Esophagus muscularis mucosa (tissue), 4 donors: ENCODE data around the gene TAMALIN. TPM values are rescaled to one million over a fixed set of nuclear protein-coding genes. Genes with fewer than 3 reads are reported as not detected.
A peak's percentile ranks its signal among the peaks of the same experiment; 100 is the strongest.

ENCODE experiments used
- DNase-seq: peaks from one replicate; pipeline ENCODE4 v3.0.0-alpha.2; 2017; ENCODE audit errors: extremely low spot score
- H3K27ac ChIP-seq, 4 donors: fragments of 200-600 bp; sonication (generic); replicated peaks in 1 of 4; 1 replicate in 3 of 4; 2 replicates in 1 of 4; pipeline ENCODE4 v1.5.1; 2016 to 2019; ENCODE audit warnings: mild to moderate bottlenecking in 1 of 4
- H3K27me3 ChIP-seq, 4 donors: fragments of 200-600 bp; sonication (generic); one replicate each; pipeline versions ENCODE4 v1.5.1 to v1.6.0; 2016 to 2019
- H3K36me3 ChIP-seq, 4 donors: fragments of 200-600 bp; sonication (generic); one replicate each; pipeline ENCODE4 v1.5.1; 2016 to 2019
- H3K4me1 ChIP-seq, 4 donors: fragments of 200-600 bp; sonication (generic); one replicate each; pipeline ENCODE4 v1.5.1; 2016 to 2019
- H3K4me3 ChIP-seq, 4 donors: fragments of 200-600 bp; sonication (generic); 1 replicate in 2 of 4; 2 replicates in 2 of 4; pipeline ENCODE4 v1.5.1; 2016 to 2019; ENCODE audit warnings: mild to moderate bottlenecking in 4 of 4, moderate library complexity in 1 of 4
- H3K9me3 ChIP-seq, 4 donors: fragments of 200-600 bp; sonication (generic); 1 replicate in 3 of 4; 2 replicates in 1 of 4; pipeline ENCODE4 v1.5.1; 2016 to 2019
- EP300 ChIP-seq: sonication (generic); formaldehyde crosslinking; IDR thresholded peaks from one replicate; pipeline ENCODE4 v1.6.1; 2017; ENCODE audit warnings: antibody characterized with exemption
- POLR2A ChIP-seq: fragments of 450-650 bp; IDR thresholded peaks from one replicate; pipeline ENCODE4 v1.6.1; 2017; ENCODE audit warnings: antibody characterized with exemption, moderate library complexity, mild to moderate bottlenecking, low read depth
- POLR2AphosphoS5 ChIP-seq, 2 donors: sonication (generic); formaldehyde crosslinking; IDR thresholded peaks; one replicate each; pipeline ENCODE4 v1.6.1; 2017; ENCODE audit warnings: antibody characterized with exemption in 2 of 2
- WGBS: methylation state at CpG from one replicate; pipeline ENCODE4 v1.1.5; 2018; 5-methylcytosine and 5-hydroxymethylcytosine counted together
- intact Hi-C: fragments of 100-400 bp; cut with DNase I; formaldehyde crosslinking; loops from one replicate; pipeline ENCODE4 v1.15.1; 2023
- total RNA-seq, 4 donors: library from RNA; depleted of rRNA; stranded (reverse); fragments of >200 nt; gene quantifications; one replicate each; pipeline versions ENCODE4 v1.1.0 to v1.2.1, GENCODE V29; 2016
- TF ChIP-seq, protein P1 (sequence below), 3 experiments: fragments of 200-600 bp in 2 of 3; fragments of 450-650 bp in 1 of 3; sonication (generic) in 2 of 3; IDR thresholded peaks; one replicate each; pipeline ENCODE4 v1.5.1; 2017 to 2019; ENCODE audit warnings: antibody characterized with exemption in 3 of 3, mild to moderate bottlenecking in 2 of 3, moderate library complexity in 1 of 3

TAMALIN gene
- total RNA-seq, 4 donors from 2014 or later = 13.3 to 26.9 (median 18.3) TPM

DNA sequence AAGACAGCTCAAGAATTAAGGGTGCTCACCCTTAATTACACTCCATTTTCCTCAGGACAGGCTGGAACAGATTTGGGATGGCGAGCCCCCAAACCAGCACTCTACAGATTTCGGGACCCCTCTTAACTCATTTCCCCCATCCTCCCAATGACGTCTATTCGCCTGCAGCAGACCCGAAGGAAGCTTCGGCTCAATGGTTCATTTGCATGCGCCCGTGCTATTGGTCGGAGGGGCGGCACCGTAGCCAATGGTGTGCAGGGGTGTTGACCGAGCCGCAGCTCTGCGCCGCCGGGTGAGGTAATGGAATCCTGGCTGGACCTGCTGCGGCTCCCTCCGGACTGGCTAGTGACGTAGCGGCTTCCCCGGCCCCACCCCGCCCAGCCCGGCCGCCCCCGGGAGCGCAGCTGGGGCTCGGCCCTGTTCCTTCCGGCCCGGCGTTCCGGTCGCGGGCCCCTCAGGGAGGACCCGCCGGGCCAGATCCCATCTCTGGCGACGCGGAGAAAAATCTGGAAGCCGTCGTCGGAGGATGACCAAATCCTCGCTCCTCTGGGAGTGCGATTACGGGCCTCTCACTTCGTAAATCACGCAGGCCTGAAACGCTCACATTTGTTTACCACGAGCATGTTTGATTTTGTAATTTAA is 26.2 kb downstream of the TAMALIN start:
- no peaks in the 10 kb centered on the region for H3K27me3 ChIP-seq
- no peaks in the 10 kb centered on the region for H3K9me3 ChIP-seq
- peak overlapping the region; percentile 45 to 49 (median 48) for H3K4me3 ChIP-seq
- WGBS = 1% methylated on average over 21 of the region's 48 CpGs
- H3K27ac ChIP-seq = peak overlapping the region; percentile 94 to 100 (median 97)
- peaks cover 48 to 63% (median 50%) of the 10 kb centered on the region in 4 donors for H3K4me1 ChIP-seq
- peak; percentile 99 for DNase-seq
- TF ChIP-seq POLR2A (peak; percentile 71), EP300 (peak; percentile 78), POLR2AphosphoS5 (IDR thresholded peaks at IDR 0.05) (peak; percentile 98 to 99)
- TF ChIP-seq, protein P1, sequence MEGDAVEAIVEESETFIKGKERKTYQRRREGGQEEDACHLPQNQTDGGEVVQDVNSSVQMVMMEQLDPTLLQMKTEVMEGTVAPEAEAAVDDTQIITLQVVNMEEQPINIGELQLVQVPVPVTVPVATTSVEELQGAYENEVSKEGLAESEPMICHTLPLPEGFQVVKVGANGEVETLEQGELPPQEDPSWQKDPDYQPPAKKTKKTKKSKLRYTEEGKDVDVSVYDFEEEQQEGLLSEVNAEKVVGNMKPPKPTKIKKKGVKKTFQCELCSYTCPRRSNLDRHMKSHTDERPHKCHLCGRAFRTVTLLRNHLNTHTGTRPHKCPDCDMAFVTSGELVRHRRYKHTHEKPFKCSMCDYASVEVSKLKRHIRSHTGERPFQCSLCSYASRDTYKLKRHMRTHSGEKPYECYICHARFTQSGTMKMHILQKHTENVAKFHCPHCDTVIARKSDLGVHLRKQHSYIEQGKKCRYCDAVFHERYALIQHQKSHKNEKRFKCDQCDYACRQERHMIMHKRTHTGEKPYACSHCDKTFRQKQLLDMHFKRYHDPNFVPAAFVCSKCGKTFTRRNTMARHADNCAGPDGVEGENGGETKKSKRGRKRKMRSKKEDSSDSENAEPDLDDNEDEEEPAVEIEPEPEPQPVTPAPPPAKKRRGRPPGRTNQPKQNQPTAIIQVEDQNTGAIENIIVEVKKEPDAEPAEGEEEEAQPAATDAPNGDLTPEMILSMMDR (IDR thresholded peaks at IDR 0.05) = peak in 1 of 3 experiments; percentile 24
- intact Hi-C loops = no loop called here
- no peaks in the 10 kb centered on the region for H3K36me3 ChIP-seq

DNA sequence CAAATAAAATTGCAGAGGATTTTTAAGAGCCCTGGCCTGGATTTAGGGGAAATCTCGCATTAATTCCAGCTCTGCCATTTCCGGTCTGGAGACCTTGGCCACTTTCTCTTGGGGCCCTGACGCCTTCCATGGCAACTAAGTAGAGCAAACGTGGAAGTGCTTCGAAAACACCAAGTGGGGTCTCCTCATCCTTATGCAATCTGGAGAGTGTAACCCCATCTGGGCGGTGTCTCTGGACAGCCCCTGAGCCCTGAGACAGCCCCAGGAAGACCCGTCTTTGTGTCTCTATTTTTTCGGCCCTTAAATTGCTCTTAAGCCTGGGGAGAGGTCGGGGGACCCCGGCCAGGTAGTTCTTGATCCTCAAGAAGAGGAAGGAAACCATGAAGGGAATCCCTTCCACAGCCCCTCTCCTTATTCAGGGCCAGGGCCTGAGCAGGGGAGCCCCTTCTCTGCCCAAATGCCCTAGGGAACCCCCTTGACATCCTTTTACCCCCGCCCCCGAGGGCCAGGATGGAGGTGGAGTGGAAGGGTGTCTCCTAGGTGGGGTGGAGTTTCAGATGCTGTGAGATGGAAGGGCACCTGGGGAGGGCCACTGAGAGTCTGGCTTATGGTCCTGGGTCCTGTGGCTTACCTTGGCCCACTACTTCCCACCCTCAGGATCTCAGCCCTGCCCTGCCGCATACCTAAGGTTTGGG is 26.8 kb downstream of the TAMALIN start:
- intact Hi-C loops = no loop called here

DNA sequence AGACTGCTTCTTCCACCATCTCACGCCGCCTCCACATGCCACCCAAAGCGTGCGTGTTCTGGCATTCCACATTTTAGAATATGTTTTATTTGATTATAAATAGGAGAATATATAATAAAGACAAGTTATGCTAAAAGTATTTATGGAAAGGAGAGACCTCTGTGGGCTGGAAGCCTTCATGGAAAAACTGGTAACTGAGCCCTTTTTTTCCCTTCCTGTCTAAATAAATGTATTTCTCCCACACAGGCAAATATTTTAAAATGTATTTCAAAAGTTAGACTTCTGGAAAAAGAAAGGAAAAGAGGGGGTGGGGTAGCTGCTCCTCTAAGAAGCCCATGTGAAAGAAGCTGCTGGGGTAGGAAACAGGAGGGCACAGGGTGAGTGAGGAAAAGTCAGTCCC is 28.4 kb downstream of the TAMALIN start:
- Histone ChIP-seq H3K27ac (peak overlapping the region; percentile 86 to 100 (median 97)), H3K4me1 (peaks cover 52 to 61% (median 57%) of the 10 kb centered on the region in 4 donors), H3K27me3 (no peaks in the 10 kb centered on the region), H3K4me3 (no peak overlapping the region), H3K9me3 (no peaks in the 10 kb centered on the region), H3K36me3 (no peaks in the 10 kb centered on the region)
- no peak for TF ChIP-seq EP300
- TF ChIP-seq, protein P1 (IDR thresholded peaks at IDR 0.05) = no peak
- no peak for TF ChIP-seq POLR2AphosphoS5 (IDR thresholded peaks at IDR 0.05)
- intact Hi-C loops = no loop called here
- DNase-seq = no peak
- 89% methylated on average over 4 of the region's 4 CpGs for WGBS

More for the DNA sequence above, 26.8 kb downstream of the TAMALIN start:
- whole genome bisulfite sequencing = 66% methylated on average over 13 of the region's 13 CpGs
- Histone ChIP-seq H3K9me3 (no peaks in the 10 kb centered on the region), H3K4me1 (peaks cover 54 to 70% (median 57%) of the 10 kb centered on the region in 4 donors), H3K27me3 (no peaks in the 10 kb centered on the region), H3K36me3 (no peaks in the 10 kb centered on the region), H3K27ac (peak overlapping the region; percentile 94 to 100 (median 97)), H3K4me3 (peak overlapping the region; percentile 45 to 49 (median 48))
- TF ChIP-seq POLR2A (no peak), EP300 (no peak), POLR2AphosphoS5 (IDR thresholded peaks at IDR 0.05) (no peak)
- TF ChIP-seq, protein P1 (IDR thresholded peaks at IDR 0.05) = no peak
- no peak for DNase-seq

DNA sequence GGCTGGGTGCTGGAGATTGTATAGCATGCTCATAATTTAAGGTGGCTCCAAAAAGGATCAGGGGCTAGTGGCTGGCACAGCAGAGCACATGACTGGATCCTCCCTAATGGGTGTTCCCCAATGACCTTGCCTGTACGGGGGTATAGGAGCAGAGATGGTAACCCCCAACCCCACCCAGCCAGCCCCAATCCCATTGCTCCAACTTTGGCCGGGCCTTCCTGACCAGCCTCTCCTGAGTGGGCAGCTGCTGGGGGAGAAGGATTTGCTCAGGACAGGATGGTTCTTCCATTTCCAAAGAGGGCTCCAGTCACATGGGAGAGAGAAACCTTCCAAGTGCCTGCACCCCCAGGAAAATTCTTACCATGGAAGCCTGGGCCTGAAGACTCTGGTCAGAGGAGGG is 29.2 kb downstream of the TAMALIN start:
- Histone ChIP-seq H3K4me1 (peaks cover 52 to 64% (median 57%) of the 10 kb centered on the region in 4 donors), H3K4me3 (no peak overlapping the region), H3K27ac (peak overlapping the region; percentile 86 to 100 (median 96)), H3K27me3 (no peaks in the 10 kb centered on the region), H3K36me3 (no peaks in the 10 kb centered on the region), H3K9me3 (no peaks in the 10 kb centered on the region)
- TF ChIP-seq POLR2AphosphoS5 (IDR thresholded peaks at IDR 0.05) = no peak
- TF ChIP-seq, protein P1 (IDR thresholded peaks at IDR 0.05) = no peak
- TF ChIP-seq POLR2A = no peak
- no peak for TF ChIP-seq EP300
- WGBS = 69% methylated on average over 2 of the region's 2 CpGs
- no peak for DNase-seq
- intact Hi-C loops = no loop called here
